ENCODE results near the gene LHX4. TPM values are rescaled to one million over a fixed set of nuclear protein-coding genes. Genes with fewer than 3 reads are reported as not detected.
"Not testable (repeated sequence)": the region's sequence is repeated elsewhere in the genome, so short reads cannot be mapped to it uniquely, and the experiment has no call there.

Gene LHX4
- total RNA-seq, 2 donors from 2014 or later, result not detected

- ATAC-seq (no peak), DNase-seq (no peak)
- intact Hi-C loops (cut with DNase I), result no loop called here
These were observed 34.7 kb upstream of the LHX4 start for GRCh38 chr1:180195401-180195800.

GRCh38 chr1:180195916-180196315 lies 34.1 kb upstream of the LHX4 start:
- ATAC-seq, result no peak
- DNase-seq, result no peak
- intact Hi-C loops (cut with DNase I), result no loop called here

GRCh38 chr1:180196436-180197003 lies 33.5 kb upstream of the LHX4 start:
- intact Hi-C loops (cut with DNase I), result no loop called here
- ATAC-seq, result no peak
- no peak for DNase-seq

- ATAC-seq, result no peak
- no peak for DNase-seq
- intact Hi-C loops (cut with DNase I), result no loop called here
These were observed 32.8 kb upstream of the LHX4 start for GRCh38 chr1:180197231-180197630.

- ATAC-seq, result no peak
- intact Hi-C loops (cut with DNase I), result no loop called here
- no peak for DNase-seq
These were observed 31.9 kb upstream of the LHX4 start for GRCh38 chr1:180198196-180198595.

GRCh38 chr1:180198611-180199010 lies 31.5 kb upstream of the LHX4 start:
- ATAC-seq (no peak), DNase-seq (no peak)
- intact Hi-C loops (cut with DNase I), result no loop called here

GRCh38 chr1:180199018-180199417 lies 31.0 kb upstream of the LHX4 start:
- DNase-seq (no peak), ATAC-seq (no peak)
- intact Hi-C loops (cut with DNase I), result no loop called here

- ATAC-seq (no peak), DNase-seq (no peak)
- intact Hi-C loops (cut with DNase I), result no loop called here
These were observed 28.4 kb upstream of the LHX4 start for GRCh38 chr1:180201451-180202200.

- ATAC-seq; DNase-seq; intact Hi-C loops (cut with DNase I): not testable (repeated sequence)
These were observed 27.5 kb upstream of the LHX4 start for GRCh38 chr1:180202588-180202987.

- ATAC-seq (no peak), DNase-seq (no peak)
- intact Hi-C loops (cut with DNase I), result no loop called here
These were observed 25.8 kb upstream of the LHX4 start for GRCh38 chr1:180204231-180204630.

GRCh38 chr1:180206581-180206980 lies 23.5 kb upstream of the LHX4 start:
- intact Hi-C loops (cut with DNase I), result no loop called here
- no peak for DNase-seq
- no peak for ATAC-seq

GRCh38 chr1:180208264-180208663 lies 21.8 kb upstream of the LHX4 start:
- intact Hi-C loops (cut with DNase I), result no loop called here
- ATAC-seq (no peak), DNase-seq (no peak)

GRCh38 chr1:180210008-180210620 lies 19.9 kb upstream of the LHX4 start:
- DNase-seq (no peak), ATAC-seq (no peak)
- intact Hi-C loops (cut with DNase I), result no loop called here

GRCh38 chr1:180211156-180211859 lies 18.8 kb upstream of the LHX4 start:
- DNase-seq (no peak), ATAC-seq (no peak)
- intact Hi-C loops (cut with DNase I), result no loop called here

- DNase-seq, result no peak
- intact Hi-C loops (cut with DNase I), result no loop called here
- no peak for ATAC-seq
These were observed 18.2 kb upstream of the LHX4 start for GRCh38 chr1:180211860-180212229.

GRCh38 chr1:180213401-180214170 lies 16.5 kb upstream of the LHX4 start:
- no peak for DNase-seq
- ATAC-seq, result no peak
- intact Hi-C loops (cut with DNase I), result no loop called here

GRCh38 chr1:180215856-180216625 lies 14.0 kb upstream of the LHX4 start:
- intact Hi-C loops (cut with DNase I), result no loop called here
- DNase-seq, result no peak
- ATAC-seq, result no peak

GRCh38 chr1:180217006-180217405 lies 13.1 kb upstream of the LHX4 start:
- intact Hi-C loops (cut with DNase I), result no loop called here
- DNase-seq (no peak), ATAC-seq (no peak)

Measured in left cardiac atrium (tissue), 4 donors.